ENCODE results near the gene RAMP1. TPM values are rescaled to one million over a fixed set of nuclear protein-coding genes. Genes with fewer than 3 reads are reported as not detected.

RAMP1 gene
- polyA plus RNA-seq, 1 donor from 2014 or later: 25.5 TPM

GRCh38 chr2:237922641-237923361, 63.4 kb downstream of the RAMP1 start:
- Histone ChIP-seq H3K9me2 (ENCODE audit: insufficient read depth, low read length) (no peaks in the 10 kb centered on the region), H3F3A (ENCODE audit: insufficient read depth, low read length, poor library complexity, severe bottlenecking) (no peaks in the 10 kb centered on the region), H2AFZ (ENCODE audit: low read depth, low read length) (no peak overlapping the region), H3K9ac (ENCODE audit: low read length) (no peak overlapping the region), H3K9me3 (ENCODE audit: low read length) (no peaks in the 10 kb centered on the region), H3K27ac (ENCODE audit: low read length) (no peak overlapping the region), H3K36me3 (ENCODE audit: insufficient read depth, low read length) (no peaks in the 10 kb centered on the region), H4K20me1 (ENCODE audit: insufficient read depth) (no peaks in the 10 kb centered on the region), H3K27me3 (ENCODE audit: insufficient read depth, low read depth, low read length) (no peaks in the 10 kb centered on the region), H3K4me3 (ENCODE audit: low read length) (no peak overlapping the region), H3K79me2 (replicated peaks; ENCODE audit: insufficient read depth, low read length) (no peaks in the 10 kb centered on the region), H3K4me2 (ENCODE audit: low read length) (no peak overlapping the region)
- no peak for TF ChIP-seq CTCF (IDR thresholded peaks at IDR 0.05; ENCODE audit: poor library complexity, severe bottlenecking)
- TF ChIP-seq EP300 (conservative IDR thresholded peaks at IDR 0.05; ENCODE audit: poor library complexity, severe bottlenecking): no peak
- no peak for TF ChIP-seq RAD21 (conservative IDR thresholded peaks at IDR 0.05)
- TF ChIP-seq EZH2 (IDR thresholded peaks at IDR 0.05; ENCODE audit: borderline replicate concordance, insufficient read depth, low read length, poor library complexity, severe bottlenecking): no peak
- no peak for TF ChIP-seq POLR2AphosphoS5 (IDR thresholded peaks at IDR 0.05)
- no peak for TF ChIP-seq MXI1 (conservative IDR thresholded peaks at IDR 0.05; ENCODE audit: poor library complexity, severe bottlenecking)
- no peak for TF ChIP-seq SMC3 (conservative IDR thresholded peaks at IDR 0.05; ENCODE audit: poor library complexity)
- no peak for TF ChIP-seq TAF1 (IDR thresholded peaks at IDR 0.05; ENCODE audit: low read depth)
- TF ChIP-seq REST (IDR thresholded peaks at IDR 0.05; ENCODE audit: borderline replicate concordance): no peak

- no peak overlapping the region for H2AFZ ChIP-seq (ENCODE audit: low read depth, low read length)
- no peaks in the 10 kb centered on the region for H3K79me2 ChIP-seq (replicated peaks; ENCODE audit: insufficient read depth, low read length)
- TF ChIP-seq POLR2AphosphoS5 (IDR thresholded peaks at IDR 0.05) (no peak), EZH2 (IDR thresholded peaks at IDR 0.05; ENCODE audit: borderline replicate concordance, insufficient read depth, low read length, poor library complexity, severe bottlenecking) (no peak), CTCF (IDR thresholded peaks at IDR 0.05; ENCODE audit: poor library complexity, severe bottlenecking) (peak; percentile 43)
- H4K20me1 ChIP-seq (ENCODE audit: insufficient read depth): no peaks in the 10 kb centered on the region
- no peak overlapping the region for H3K4me3 ChIP-seq (ENCODE audit: low read length)
- H3K27me3 ChIP-seq (ENCODE audit: insufficient read depth, low read depth, low read length): no peaks in the 10 kb centered on the region
- no peak overlapping the region for H3K27ac ChIP-seq (ENCODE audit: low read length)
- H3K9me3 ChIP-seq (ENCODE audit: low read length): no peaks in the 10 kb centered on the region
- H3K9ac ChIP-seq (ENCODE audit: low read length): no peak overlapping the region
- no peaks in the 10 kb centered on the region for H3F3A ChIP-seq (ENCODE audit: insufficient read depth, low read length, poor library complexity, severe bottlenecking)
- H3K9me2 ChIP-seq (ENCODE audit: insufficient read depth, low read length): no peaks in the 10 kb centered on the region
- no peak overlapping the region for H3K4me2 ChIP-seq (ENCODE audit: low read length)
- no peaks in the 10 kb centered on the region for H3K36me3 ChIP-seq (ENCODE audit: insufficient read depth, low read length)
Measured at GRCh38 chr2:237923481-237924163, 64.2 kb downstream of the RAMP1 start.
